Astrocyte of the spinal cord (primary cell): ENCODE data around the gene HAGH.

Experiments used
- DNase-seq: peaks from one replicate; pipeline ENCODE4 v3.0.0; 2011; ENCODE audit warnings: low read depth, low spot score
- H3K4me3 ChIP-seq: 2 replicates; pipeline ENCODE4 v1.5.1; 2011; ENCODE audit warnings: low read depth, mild to moderate bottlenecking, low read length, moderate library complexity
- CTCF ChIP-seq: IDR thresholded peaks from 2 replicates; pipeline ENCODE4 v1.5.1; 2012; ENCODE audit warnings: low read depth, mild to moderate bottlenecking, low read length, inconsistent platforms
- in situ Hi-C: cut with HindIII; loops from 2 replicates; pipeline ENCODE4 v1.10.0; 2017; ENCODE audit warnings: low sequenced_read_pairs

The HAGH gene

GRCh38 chr16:1794908-1795666, 31.5 kb downstream of the HAGH start:
- no peak for DNase-seq
- no peak for TF ChIP-seq CTCF
- in situ Hi-C loops = no loop called here
- no peak overlapping the region for H3K4me3 ChIP-seq

- DNase-seq = no peak
- H3K4me3 ChIP-seq = no peak overlapping the region
- in situ Hi-C loops = no loop called here
- no peak for TF ChIP-seq CTCF
Measured at GRCh38 chr16:1794221-1794871, 32.3 kb downstream of the HAGH start.

- in situ Hi-C loops = no loop called here
- no peak for DNase-seq
- no peak for TF ChIP-seq CTCF
- H3K4me3 ChIP-seq = no peak within 1 kb of the TSS
Measured at GRCh38 chr16:1793578-1794220, 32.9 kb downstream of the HAGH start, which contains the start of gene IGFALS. TSS of gene IGFALS (minus strand) at chr16:1793705. CDS start at chr16:1793652, 53 bp downstream.

- no peak for TF ChIP-seq CTCF
- H3K4me3 ChIP-seq = no peak overlapping the region
- no peak for DNase-seq
- in situ Hi-C loops = no loop called here
Measured at GRCh38 chr16:1792836-1793577, 33.6 kb downstream of the HAGH start.

DNA sequence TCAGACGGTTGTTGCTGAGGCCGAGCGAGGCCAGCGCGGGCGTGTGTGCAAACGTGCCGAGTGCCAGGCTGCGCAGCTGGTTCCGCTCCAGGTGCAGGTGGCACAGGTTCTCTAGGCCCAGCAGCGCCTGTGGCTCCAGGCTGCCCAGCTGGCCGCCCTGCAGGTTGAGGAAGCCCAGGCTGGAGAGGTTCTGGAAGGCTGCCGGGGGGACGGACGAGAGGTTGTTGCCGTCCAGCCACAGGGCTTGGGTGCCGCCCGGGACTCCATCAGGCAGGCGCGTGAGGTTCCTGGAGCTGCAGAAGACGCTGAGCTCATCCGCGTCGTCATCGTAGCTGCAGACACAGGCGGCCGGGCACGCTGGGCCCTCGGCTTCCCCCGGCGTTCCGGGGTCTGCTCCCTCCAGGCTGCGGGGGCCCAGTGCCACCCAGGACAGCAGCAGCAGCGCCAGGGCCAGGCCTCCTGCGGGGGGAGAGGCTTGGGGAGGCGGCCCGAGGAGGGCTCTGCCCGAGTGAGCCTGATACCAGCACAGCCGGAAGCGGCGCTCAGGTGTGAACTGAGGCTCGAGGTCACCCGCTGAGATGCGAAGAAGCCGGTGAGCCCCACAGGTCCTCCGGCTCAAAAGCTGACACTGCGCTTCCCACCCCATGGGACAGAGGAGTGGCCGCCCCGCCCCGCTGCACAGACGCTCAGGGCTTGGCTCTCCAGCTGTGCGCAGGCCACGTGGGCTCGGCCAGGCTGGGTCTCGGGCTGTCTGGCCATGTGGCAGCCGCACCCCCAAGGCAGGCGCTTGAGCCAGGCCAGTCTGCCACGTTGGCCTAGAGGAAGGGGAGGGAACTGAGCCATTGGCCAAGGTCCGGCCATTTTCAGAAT, 34.4 kb downstream of the HAGH start:
- TF ChIP-seq CTCF = no peak
- in situ Hi-C loops = no loop called here
- DNase-seq = no peak
- no peak overlapping the region for H3K4me3 ChIP-seq
